ENCODE measurements around the gene RIOK2.

Gene RIOK2

DNA sequence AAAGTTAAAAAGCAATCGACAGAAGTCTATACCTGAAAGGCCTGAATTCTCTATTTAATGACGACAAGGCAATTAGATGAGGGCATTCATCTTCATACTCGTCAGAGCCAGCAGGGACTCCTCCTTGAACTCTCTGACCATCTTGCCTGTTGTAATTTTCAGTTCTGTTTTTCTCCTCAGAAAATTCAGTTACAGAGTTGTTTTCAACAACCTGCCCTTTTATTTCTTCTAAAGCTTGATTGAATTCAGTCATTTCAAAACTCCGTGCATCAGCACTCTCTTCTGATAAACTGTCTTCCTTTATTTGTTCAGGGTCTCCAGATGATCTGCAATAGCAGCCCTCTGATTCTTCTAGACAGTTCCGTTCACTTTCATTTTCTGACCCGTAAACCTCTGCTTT lies 15.6 kb downstream of the RIOK2 start:
- no peak for DNase-seq

GRCh38 chr5:97165726-97166125 lies 17.3 kb downstream of the RIOK2 start:
- no peak for DNase-seq

- no peak for DNase-seq
Measured at GRCh38 chr5:97164846-97165245, 18.2 kb downstream of the RIOK2 start.

DNA sequence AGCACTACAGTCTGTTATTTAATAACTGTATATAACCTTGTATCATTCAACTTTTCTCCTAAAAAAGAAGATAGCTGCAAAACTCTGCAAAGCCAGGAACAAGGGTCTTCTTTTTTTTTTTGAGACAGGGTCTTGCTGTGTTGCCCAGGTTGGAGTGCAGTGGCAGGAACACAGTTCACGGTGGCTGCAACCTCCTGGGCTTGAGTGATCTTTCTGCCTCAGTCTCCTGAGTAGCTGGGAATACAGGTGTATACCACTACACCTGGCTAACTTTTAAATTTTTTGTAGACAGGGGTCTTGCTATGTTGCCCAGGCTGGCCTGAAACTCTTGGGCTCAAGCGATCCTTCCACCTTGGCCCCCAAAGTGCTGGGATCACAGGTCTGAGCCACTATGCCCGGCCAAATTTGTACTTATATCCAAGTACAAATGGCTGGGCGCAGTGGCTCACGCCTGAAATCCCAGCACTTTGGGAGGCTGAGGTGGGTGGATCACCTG lies 19.2 kb downstream of the RIOK2 start:
- DNase-seq = no peak

DNA sequence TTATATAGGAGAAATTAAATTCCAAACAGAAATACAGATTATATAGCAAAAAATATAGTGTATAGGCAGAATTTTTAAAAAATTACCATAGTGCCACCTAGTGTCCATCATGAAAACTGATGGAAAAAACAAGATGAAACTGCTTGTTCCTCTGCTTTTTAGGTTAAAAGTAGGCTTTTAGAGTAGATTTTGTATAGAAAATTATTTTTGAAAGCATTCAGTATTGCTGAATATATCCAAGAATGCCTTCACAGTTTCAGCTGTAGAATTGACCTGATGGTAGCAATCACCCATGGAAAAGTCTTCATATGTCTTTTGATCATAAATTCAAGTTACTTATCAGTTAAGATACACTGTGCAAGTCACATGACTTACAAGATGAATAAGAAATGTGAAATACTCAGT lies 19.7 kb downstream of the RIOK2 start:
- DNase-seq = no peak

DNA sequence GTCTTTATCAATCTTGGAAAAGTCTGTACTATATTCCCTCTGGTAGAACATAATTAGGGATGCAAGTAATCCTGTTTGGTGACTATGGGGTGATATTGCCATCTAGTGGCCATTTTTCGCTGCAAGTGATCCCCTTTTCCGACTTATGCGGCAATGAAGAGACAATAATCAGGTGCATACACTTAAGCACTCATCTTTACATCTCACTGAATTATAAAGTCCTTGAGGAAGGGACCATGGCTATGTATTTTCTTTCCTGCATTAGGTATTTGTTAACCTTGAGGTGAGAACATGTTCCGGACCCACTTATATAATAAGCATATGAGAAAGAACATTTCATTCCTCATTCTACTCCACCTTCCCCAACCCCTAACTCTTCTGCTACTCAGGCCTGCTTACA lies 21.0 kb downstream of the RIOK2 start:
- DNase-seq = peak in 39 of 56 donors; percentile 3 to 86 (median 27)

DNA sequence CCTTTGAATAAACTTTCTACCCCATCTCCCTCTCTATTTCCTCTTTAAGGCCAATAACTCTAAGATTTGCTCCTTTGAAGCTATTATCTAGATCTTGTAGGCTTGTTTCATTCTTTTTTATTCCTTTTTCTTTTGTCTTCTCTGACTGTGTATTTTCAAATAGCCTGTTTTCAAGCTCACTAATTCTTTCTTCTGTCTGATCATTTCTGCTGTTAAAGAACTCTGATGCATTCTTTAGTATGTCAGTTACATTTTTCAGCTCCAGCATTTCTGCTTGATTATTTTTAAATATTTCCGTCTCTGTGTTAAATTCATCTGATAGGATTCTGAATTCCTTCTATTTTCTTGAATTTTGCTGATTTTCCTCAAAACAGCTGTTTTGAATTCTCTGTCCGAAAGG lies 25.4 kb downstream of the RIOK2 start:
- DNase-seq = no peak

GRCh38 chr5:97151370-97151769 lies 31.7 kb downstream of the RIOK2 start:
- DNase-seq = no peak

DNA sequence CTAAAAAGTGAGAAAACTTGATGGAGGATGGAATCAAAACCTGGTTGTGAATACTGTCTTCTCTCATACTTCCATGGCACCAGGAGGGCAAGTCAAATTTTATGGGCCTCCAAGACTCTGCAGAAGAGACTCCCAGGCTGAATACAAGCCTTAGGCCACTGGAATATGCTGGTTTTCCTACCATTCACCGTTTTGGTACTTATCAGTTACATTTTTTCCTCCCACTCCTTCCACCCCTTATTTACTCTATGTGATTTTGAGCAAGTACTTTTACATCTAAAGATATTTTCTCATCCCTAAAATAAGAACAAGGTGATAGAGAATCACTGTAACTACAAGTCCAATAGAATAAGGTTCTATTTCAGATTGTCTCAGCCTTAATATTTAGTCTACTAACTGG lies 32.6 kb downstream of the RIOK2 start:
- DNase-seq = no peak

DNA sequence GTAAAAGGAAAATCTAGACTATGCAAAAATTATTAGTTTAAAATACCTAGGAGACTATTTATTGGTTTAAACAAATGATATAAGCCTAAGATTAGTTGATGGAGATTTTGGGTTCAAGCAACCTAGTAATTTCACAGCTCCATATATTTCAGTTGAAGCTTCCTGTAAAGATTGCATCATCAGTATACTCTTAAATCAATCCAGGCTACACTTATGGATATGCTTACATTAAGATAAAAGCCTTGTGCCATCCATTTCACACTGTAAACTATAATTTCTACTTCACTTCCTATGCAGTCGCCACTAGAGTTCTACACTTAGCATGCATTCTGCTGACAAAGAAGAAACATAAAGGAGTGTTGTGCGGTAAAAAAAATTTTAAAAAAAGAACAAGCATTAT lies 33.3 kb downstream of the RIOK2 start:
- no peak for DNase-seq

DNA sequence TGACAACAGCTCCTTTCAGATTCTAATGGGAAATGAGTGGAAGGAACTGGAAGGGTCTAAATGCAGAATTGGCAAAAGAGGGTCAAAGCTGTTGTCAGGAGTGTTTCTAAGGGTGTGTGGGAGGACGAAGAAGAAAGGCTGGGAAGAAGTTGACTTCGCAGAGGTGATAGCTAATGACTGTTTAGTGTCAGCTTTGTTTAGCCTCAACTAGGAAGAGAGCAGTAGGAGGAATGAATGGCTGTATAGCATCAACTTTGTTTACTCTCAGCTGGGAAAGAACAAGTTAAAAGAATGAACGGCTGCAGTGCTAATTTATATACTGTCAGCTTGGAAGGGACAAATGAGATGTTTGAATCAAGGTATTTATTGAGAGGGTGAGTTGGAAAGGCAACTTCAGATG lies 34.8 kb downstream of the RIOK2 start:
- DNase-seq = no peak

GRCh38 chr5:97143704-97144103 lies 39.3 kb downstream of the RIOK2 start:
- no peak for DNase-seq

- peak in 51 of 56 donors; percentile 6 to 79 (median 44) for DNase-seq
Measured at GRCh38 chr5:97142521-97143254, 40.4 kb downstream of the RIOK2 start, which contains the start of gene LIX1. TSS of gene LIX1 (minus strand) at chr5:97142611. CDS start at chr5:97142576, 35 bp downstream.

- no peak for DNase-seq
Measured at GRCh38 chr5:97141539-97141938, 41.5 kb downstream of the RIOK2 start.

DNA sequence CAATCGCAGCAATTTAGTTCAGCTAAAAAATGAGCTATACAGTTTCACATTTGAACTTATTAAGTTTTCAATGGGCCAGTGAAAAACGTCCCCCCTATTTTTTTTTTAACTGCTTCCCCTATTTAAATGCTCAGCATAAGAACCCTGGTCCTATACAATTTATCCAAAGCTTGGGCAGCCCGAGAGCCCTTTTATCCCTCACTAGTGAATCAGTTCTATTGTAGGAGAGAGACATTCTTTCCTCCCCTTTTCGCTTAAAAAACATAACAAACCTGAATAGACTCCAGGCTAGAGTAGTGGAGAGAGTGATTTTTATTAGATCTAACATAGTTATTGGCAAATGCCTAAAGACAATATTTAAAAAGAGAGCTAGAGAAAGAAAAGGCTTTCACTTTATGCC lies 42.0 kb downstream of the RIOK2 start:
- no peak for DNase-seq

DNA sequence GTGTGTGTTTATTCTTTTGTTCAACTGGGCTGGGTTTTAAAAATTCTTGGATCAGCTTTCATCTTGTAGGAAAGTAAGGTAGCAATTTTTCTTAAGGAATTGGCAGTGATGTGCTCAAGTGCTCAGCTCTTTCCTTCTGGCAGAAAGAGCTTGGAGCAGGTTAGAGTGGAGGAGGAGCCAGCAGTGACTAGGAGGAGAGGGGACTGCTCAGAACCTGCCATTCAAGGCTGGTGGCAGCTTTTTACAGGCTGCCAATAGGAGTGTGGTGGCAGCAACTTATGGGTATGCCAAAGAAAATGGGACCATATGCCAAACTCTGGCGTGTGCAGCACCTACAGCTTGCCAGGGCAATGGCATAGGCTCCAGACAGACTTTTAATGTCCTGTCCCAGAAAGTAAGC lies 42.8 kb downstream of the RIOK2 start:
- DNase-seq = peak in 19 of 56 donors; percentile 1 to 50 (median 15)

GRCh38 chr5:97136475-97136874 lies 46.6 kb downstream of the RIOK2 start:
- DNase-seq = no peak

GRCh38 chr5:97135868-97136267 lies 47.2 kb downstream of the RIOK2 start:
- DNase-seq = no peak

- DNase-seq = no peak
Measured at GRCh38 chr5:97134634-97135033, 48.4 kb downstream of the RIOK2 start.

- no peak for DNase-seq
Measured at GRCh38 chr5:97133101-97133500, 49.9 kb downstream of the RIOK2 start.

DNA sequence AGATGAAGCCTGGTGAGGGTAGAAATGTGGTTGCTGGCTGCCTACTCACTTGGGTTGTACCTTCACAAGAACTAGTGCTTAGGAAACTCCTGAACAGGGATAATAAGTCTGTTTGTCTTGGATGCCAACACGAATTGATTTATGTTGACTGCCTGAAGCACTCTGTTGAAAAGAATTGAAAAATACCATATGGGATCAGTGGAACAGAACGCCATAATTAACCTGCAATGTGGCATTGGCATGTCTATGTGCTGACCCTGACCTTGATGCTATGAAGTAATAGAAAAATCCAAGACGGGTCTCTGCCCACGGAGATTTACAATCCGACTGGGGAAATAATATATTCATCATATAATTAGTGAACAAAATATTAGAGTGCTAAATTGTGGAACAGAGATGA lies 51.1 kb downstream of the RIOK2 start:
- DNase-seq = no peak

DNA sequence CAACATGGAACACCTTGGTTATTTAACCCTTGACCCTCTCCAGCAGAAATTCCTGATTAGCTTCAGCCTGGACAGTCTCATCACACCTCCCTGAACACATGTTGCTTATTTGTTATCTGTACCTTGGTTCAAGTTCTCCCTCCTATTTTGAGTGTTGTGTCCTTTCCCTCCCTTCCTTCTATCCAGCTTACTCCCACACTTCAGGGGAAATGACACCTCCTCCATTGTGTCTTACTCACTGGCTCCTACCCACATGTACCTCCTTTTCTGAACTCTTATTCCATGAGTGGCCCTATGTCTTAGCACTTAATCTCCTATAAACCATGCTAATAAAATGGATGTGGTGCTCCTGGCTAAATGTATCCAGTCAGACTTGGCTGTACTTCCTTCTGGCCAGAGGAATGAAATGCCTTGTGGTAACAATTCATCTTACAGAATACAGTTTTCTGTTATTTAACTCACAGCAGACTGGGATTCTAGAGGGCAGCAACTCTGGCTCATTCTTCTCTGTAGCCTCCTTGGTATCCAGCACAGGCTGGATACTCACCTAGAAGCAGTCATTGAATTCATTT lies 51.8 kb downstream of the RIOK2 start:
- DNase-seq = no peak

DNA sequence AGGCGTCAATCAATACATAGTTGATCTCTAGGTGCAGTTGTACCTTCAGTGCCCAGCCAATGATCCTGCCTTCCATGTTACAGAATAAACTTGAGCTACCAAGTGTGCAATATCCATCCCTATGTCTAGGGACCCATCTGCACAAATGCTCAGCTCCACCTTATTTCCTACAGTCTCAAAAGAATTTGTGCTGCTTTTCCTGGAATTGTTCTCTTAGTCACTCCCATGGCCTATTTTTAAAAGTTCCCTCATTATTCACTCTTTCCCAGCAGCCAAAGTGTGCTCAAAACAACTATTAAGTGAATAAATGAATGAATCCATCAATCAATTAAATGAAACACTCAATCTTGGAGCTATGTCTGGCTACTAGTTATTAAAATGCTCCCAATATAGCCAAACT lies 55.3 kb downstream of the RIOK2 start:
- no peak for DNase-seq

Data from amygdala (tissue), 56 donors.